ENCODE results near the gene ACD. TPM values are rescaled to one million over a fixed set of nuclear protein-coding genes. Genes with fewer than 3 reads are reported as not detected.

The ACD gene
- total RNA-seq, 1 donor from 2014 or later: 41.1 TPM

GRCh38 chr16:67663151-67663876 lies 3.3 kb upstream of the ACD start:
- intact Hi-C loops (cut with micrococcal nuclease): loop anchor here (10.0 kb wide), 2 partner anchors 181 to 419 kb away; partner anchors contain the start of genes CENPT, FHOD1, NUTF2 and SLC9A5

- intact Hi-C loops (cut with micrococcal nuclease): loop anchor here (10.0 kb wide), 2 partner anchors 182 to 418 kb away; partner anchors contain the start of genes CENPT, FHOD1, NUTF2 and SLC9A5
These were observed 2.6 kb upstream of the ACD start for GRCh38 chr16:67662653-67663010.

- intact Hi-C loops (cut with micrococcal nuclease): loop anchor here (2.0 to 10.0 kb wide), 3 partner anchors 17 to 417 kb away; partner anchors contain the start of genes CARMIL2, CENPT, FHOD1 and NUTF2
These were observed 2.0 kb upstream of the ACD start for GRCh38 chr16:67661886-67662652.

GRCh38 chr16:67661101-67661761 lies 1.2 kb upstream of the ACD start:
- intact Hi-C loops (cut with micrococcal nuclease): loop anchor here (2.0 to 10.0 kb wide), 3 partner anchors 16 to 416 kb away; partner anchors contain the start of genes CARMIL2, CENPT, FHOD1 and NUTF2

- intact Hi-C loops (cut with micrococcal nuclease): loop anchor here (1.0 to 10.0 kb wide), 8 partner anchors 8 to 416 kb away; partner anchors contain the start of genes ATP6V0D1, CARMIL2, CENPT and CTCF
These were observed 536 bp upstream of the ACD start, which contains the start of gene PARD6A for GRCh38 chr16:67660564-67661028. TSS of gene PARD6A (plus strand) at chr16:67660960. CDS start at chr16:67661039, 79 bp downstream.

- intact Hi-C loops (cut with micrococcal nuclease): no loop called here
These were observed 998 bp downstream of the ACD start for GRCh38 chr16:67658849-67659674.

GRCh38 chr16:67657751-67658518 lies 2.1 kb downstream of the ACD start:
- intact Hi-C loops (cut with micrococcal nuclease): no loop called here

- intact Hi-C loops (cut with micrococcal nuclease): no loop called here
These were observed 2.9 kb downstream of the ACD start for GRCh38 chr16:67657017-67657608.

GRCh38 chr16:67656344-67657016 lies 3.6 kb downstream of the ACD start:
- intact Hi-C loops (cut with micrococcal nuclease): no loop called here

- intact Hi-C loops (cut with micrococcal nuclease): no loop called here
These were observed 4.7 kb downstream of the ACD start for GRCh38 chr16:67655363-67655762.

GRCh38 chr16:67654403-67654911 lies 5.6 kb downstream of the ACD start:
- intact Hi-C loops (cut with micrococcal nuclease): no loop called here

- intact Hi-C loops (cut with micrococcal nuclease): no loop called here
These were observed 6.2 kb downstream of the ACD start for GRCh38 chr16:67653789-67654402.

GRCh38 chr16:67653128-67653788 lies 6.8 kb downstream of the ACD start:
- intact Hi-C loops (cut with micrococcal nuclease): no loop called here

GRCh38 chr16:67652578-67653127 lies 7.4 kb downstream of the ACD start:
- intact Hi-C loops (cut with micrococcal nuclease): no loop called here

- intact Hi-C loops (cut with micrococcal nuclease): no loop called here
These were observed 8.2 kb downstream of the ACD start for GRCh38 chr16:67651847-67652246.

GRCh38 chr16:67651039-67651438 lies 9.0 kb downstream of the ACD start:
- intact Hi-C loops (cut with micrococcal nuclease): no loop called here

- intact Hi-C loops (cut with micrococcal nuclease): no loop called here
These were observed 10.0 kb downstream of the ACD start for GRCh38 chr16:67650023-67650422.

All from T-helper 2 cell treated with Interferon-gamma antibody and Interleukin-4, amounts not matched to agents 100 ng/mL and 5 ng/mL, for 36 hours (primary cell).